ENCODE measurements around the gene PPP1R15B. TPM values are rescaled to one million over a fixed set of nuclear protein-coding genes. Genes with fewer than 3 reads are reported as not detected.

The PPP1R15B gene
- polyA plus RNA-seq, 1 donor (not counting 4 experiments of a cell fraction or from before 2014, with no cell fraction given), result 19.1 TPM

GRCh38 chr1:204400882-204401510 is 10.6 kb downstream of the PPP1R15B start:
- no peaks in the 10 kb centered on the region for H3K27me3 ChIP-seq (ENCODE audit: control insufficient read depth, extremely low read depth, insufficient read depth, low read length)
- no peaks in the 10 kb centered on the region for H4K20me1 ChIP-seq (ENCODE audit: control insufficient read depth, extremely low read depth, insufficient read depth, low read length)
- no peaks in the 10 kb centered on the region for H3K9me1 ChIP-seq (ENCODE audit: control insufficient read depth, extremely low read depth, insufficient read depth, low read length)
- FAIRE-seq (no peak), DNase-seq (ENCODE audit: low read depth, low spot score) (no peak)
- no peak overlapping the region for H3K4me3 ChIP-seq (ENCODE audit: control insufficient read depth in 2 of 3, extremely low read depth in 1 of 3, insufficient read depth in 2 of 3, low read depth in 1 of 3, low read length in 3 of 3)
- no peak overlapping the region for H3K9ac ChIP-seq (ENCODE audit: control insufficient read depth, extremely low read depth, insufficient read depth, low read length)
- H3K4me1 ChIP-seq (ENCODE audit: control insufficient read depth, extremely low read depth, insufficient read depth, low read length), result peaks cover 3% of the 10 kb centered on the region
- dilution Hi-C loops (cut with MboI; ENCODE audit: extremely low pct_ligation_motif_present, low sequenced_read_pairs), result no loop called here
- H3K79me2 ChIP-seq (ENCODE audit: control insufficient read depth, insufficient read depth, low read length), result peaks cover 27% of the 10 kb centered on the region
- no peaks in the 10 kb centered on the region for H3K9me3 ChIP-seq (ENCODE audit: control insufficient read depth, low read depth, low read length)
- no peak overlapping the region for H2AFZ ChIP-seq (ENCODE audit: control insufficient read depth, low read length)
- peaks cover 12 to 26% of the 10 kb centered on the region in 2 experiments for H3K36me3 ChIP-seq (ENCODE audit: control insufficient read depth in 2 of 2, extremely low read depth in 1 of 2, insufficient read depth in 2 of 2, low read length in 2 of 2)
- no peak overlapping the region for H3K27ac ChIP-seq (ENCODE audit: control insufficient read depth, insufficient read depth, low read length)
- H3K4me2 ChIP-seq (ENCODE audit: control insufficient read depth, extremely low read depth, insufficient read depth, low read depth, low read length), result no peak overlapping the region
- TF ChIP-seq CTCF (optimal IDR thresholded peaks at IDR 0.05 in 1 of 3, IDR thresholded peaks at IDR 0.05 in 1 of 3, conservative IDR thresholded peaks at IDR 0.05 in 1 of 3; ENCODE audit: extremely low read depth in 1 of 3, insufficient read depth in 2 of 3, low read length in 3 of 3) (no peak), EZH2 (IDR thresholded peaks at IDR 0.05; ENCODE audit: low read length) (no peak)

- Histone ChIP-seq H3K9me3 (ENCODE audit: control insufficient read depth, low read depth, low read length) (no peaks in the 10 kb centered on the region), H3K4me3 (ENCODE audit: control insufficient read depth in 2 of 3, extremely low read depth in 1 of 3, insufficient read depth in 2 of 3, low read depth in 1 of 3, low read length in 3 of 3) (no peak overlapping the region), H3K4me2 (ENCODE audit: control insufficient read depth, extremely low read depth, insufficient read depth, low read depth, low read length) (no peak overlapping the region), H3K9ac (ENCODE audit: control insufficient read depth, extremely low read depth, insufficient read depth, low read length) (no peak overlapping the region), H3K27ac (ENCODE audit: control insufficient read depth, insufficient read depth, low read length) (no peak overlapping the region), H3K4me1 (ENCODE audit: control insufficient read depth, extremely low read depth, insufficient read depth, low read length) (no peaks in the 10 kb centered on the region), H3K79me2 (ENCODE audit: control insufficient read depth, insufficient read depth, low read length) (peaks cover 2% of the 10 kb centered on the region), H2AFZ (ENCODE audit: control insufficient read depth, low read length) (no peak overlapping the region), H3K9me1 (ENCODE audit: control insufficient read depth, extremely low read depth, insufficient read depth, low read length) (no peaks in the 10 kb centered on the region), H4K20me1 (ENCODE audit: control insufficient read depth, extremely low read depth, insufficient read depth, low read length) (no peaks in the 10 kb centered on the region), H3K36me3 (ENCODE audit: control insufficient read depth in 2 of 2, extremely low read depth in 1 of 2, insufficient read depth in 2 of 2, low read length in 2 of 2) (peaks cover 5 to 7% of the 10 kb centered on the region in 2 experiments), H3K27me3 (ENCODE audit: control insufficient read depth, extremely low read depth, insufficient read depth, low read length) (no peaks in the 10 kb centered on the region)
- TF ChIP-seq EZH2 (IDR thresholded peaks at IDR 0.05; ENCODE audit: low read length) (no peak), CTCF (optimal IDR thresholded peaks at IDR 0.05 in 1 of 3, IDR thresholded peaks at IDR 0.05 in 1 of 3, conservative IDR thresholded peaks at IDR 0.05 in 1 of 3; ENCODE audit: extremely low read depth in 1 of 3, insufficient read depth in 2 of 3, low read length in 3 of 3) (peak; percentile 80 to 92 (median 86))
- dilution Hi-C loops (cut with MboI; ENCODE audit: extremely low pct_ligation_motif_present, low sequenced_read_pairs), result no loop called here
- DNase-seq (ENCODE audit: low read depth, low spot score), result peak; percentile 67
- peak; percentile 74 for FAIRE-seq
Observed at GRCh38 chr1:204398197-204399125, 13.2 kb downstream of the PPP1R15B start.
